HG03108 (cell line): ENCODE data around the gene MICU1.
"Not testable (repeated sequence)": the region's sequence is repeated elsewhere in the genome, so short reads cannot be mapped to it uniquely, and the experiment has no call there.

Experiments
- ATAC-seq: cut with Tn5 transposase; IDR thresholded peaks from one replicate; pipeline ENCODE4 v1.9.1; 2021; ENCODE audit warnings: moderate library complexity; ENCODE audit not compliant: unreplicated experiment

Gene MICU1

GRCh38 chr10:72506474-72506873 lies 119.4 kb downstream of the MICU1 start:
- no peak for ATAC-seq

GRCh38 chr10:72505435-72505834 lies 120.4 kb downstream of the MICU1 start:
- no peak for ATAC-seq

GRCh38 chr10:72503694-72504438 lies 122.0 kb downstream of the MICU1 start:
- no peak for ATAC-seq

- ATAC-seq: no peak
These were observed 122.6 kb downstream of the MICU1 start for GRCh38 chr10:72503241-72503640.

- no peak for ATAC-seq
These were observed 123.3 kb downstream of the MICU1 start for GRCh38 chr10:72502581-72502980.

GRCh38 chr10:72499701-72500100 lies 126.2 kb downstream of the MICU1 start:
- ATAC-seq: no peak

GRCh38 chr10:72490951-72491350 lies 134.9 kb downstream of the MICU1 start:
- ATAC-seq: no peak

- ATAC-seq: no peak
These were observed 138.4 kb downstream of the MICU1 start for GRCh38 chr10:72487521-72487920.

- no peak for ATAC-seq
These were observed 138.8 kb downstream of the MICU1 start for GRCh38 chr10:72487116-72487515.

- no peak for ATAC-seq
These were observed 140.2 kb downstream of the MICU1 start for GRCh38 chr10:72485701-72486100.

GRCh38 chr10:72484521-72484920 lies 141.4 kb downstream of the MICU1 start:
- ATAC-seq: no peak

- ATAC-seq: no peak
These were observed 142.4 kb downstream of the MICU1 start for GRCh38 chr10:72483471-72483870.

GRCh38 chr10:72480861-72481260 lies 145.0 kb downstream of the MICU1 start:
- ATAC-seq: no peak

GRCh38 chr10:72477463-72477862 lies 148.4 kb downstream of the MICU1 start:
- ATAC-seq: no peak

- no peak for ATAC-seq
These were observed 153.6 kb downstream of the MICU1 start for GRCh38 chr10:72472306-72472705.

- ATAC-seq: no peak
These were observed 155.2 kb downstream of the MICU1 start for GRCh38 chr10:72470666-72471065.

GRCh38 chr10:72467064-72467463 lies 158.8 kb downstream of the MICU1 start:
- not testable (repeated sequence) for ATAC-seq

- no peak for ATAC-seq
These were observed 159.9 kb downstream of the MICU1 start for GRCh38 chr10:72466018-72466417.

- ATAC-seq: no peak
These were observed 161.4 kb downstream of the MICU1 start for GRCh38 chr10:72464438-72464837.

- no peak for ATAC-seq
These were observed 163.6 kb downstream of the MICU1 start for GRCh38 chr10:72462261-72462660.

GRCh38 chr10:72461085-72461484 lies 164.8 kb downstream of the MICU1 start:
- no peak for ATAC-seq

- no peak for ATAC-seq
These were observed 165.5 kb downstream of the MICU1 start for GRCh38 chr10:72460284-72460876.

GRCh38 chr10:72459301-72459700 lies 166.6 kb downstream of the MICU1 start:
- no peak for ATAC-seq
